ENCODE data around the gene FRYL.

Gene FRYL

GRCh38 chr4:48681856-48682255 is 98.2 kb downstream of the FRYL start:
- no peak for TF ChIP-seq POLR2AphosphoS5 (IDR thresholded peaks at IDR 0.05; ENCODE audit: low read depth, low read length)
- TF ChIP-seq TAF1 (IDR thresholded peaks at IDR 0.05; ENCODE audit: borderline replicate concordance, insufficient read depth, low read length) = no peak
- TF ChIP-seq REST (IDR thresholded peaks at IDR 0.05; ENCODE audit: insufficient read depth in 1 of 2, low read depth in 2 of 2, low read length in 2 of 2) = no peak
- no peak for TF ChIP-seq FOXP2 (optimal IDR thresholded peaks at IDR 0.05; ENCODE audit: borderline replicate concordance, extremely low read depth, extremely low read length, insufficient read depth)
- no peak for TF ChIP-seq SIN3A (IDR thresholded peaks at IDR 0.05; ENCODE audit: borderline replicate concordance, insufficient read depth, low read length)

GRCh38 chr4:48680848-48681568 is 99.1 kb downstream of the FRYL start:
- TF ChIP-seq REST (IDR thresholded peaks at IDR 0.05; ENCODE audit: insufficient read depth in 1 of 2, low read depth in 2 of 2, low read length in 2 of 2) = no peak
- TF ChIP-seq FOXP2 (optimal IDR thresholded peaks at IDR 0.05; ENCODE audit: borderline replicate concordance, extremely low read depth, extremely low read length, insufficient read depth) = no peak
- no peak for TF ChIP-seq TAF1 (IDR thresholded peaks at IDR 0.05; ENCODE audit: borderline replicate concordance, insufficient read depth, low read length)
- no peak for TF ChIP-seq POLR2AphosphoS5 (IDR thresholded peaks at IDR 0.05; ENCODE audit: low read depth, low read length)
- no peak for TF ChIP-seq SIN3A (IDR thresholded peaks at IDR 0.05; ENCODE audit: borderline replicate concordance, insufficient read depth, low read length)

GRCh38 chr4:48673537-48673936 is 106.5 kb downstream of the FRYL start:
- TF ChIP-seq TAF1 (IDR thresholded peaks at IDR 0.05; ENCODE audit: borderline replicate concordance, insufficient read depth, low read length) (no peak), REST (IDR thresholded peaks at IDR 0.05; ENCODE audit: insufficient read depth in 1 of 2, low read depth in 2 of 2, low read length in 2 of 2) (no peak), SIN3A (IDR thresholded peaks at IDR 0.05; ENCODE audit: borderline replicate concordance, insufficient read depth, low read length) (no peak), POLR2AphosphoS5 (IDR thresholded peaks at IDR 0.05; ENCODE audit: low read depth, low read length) (no peak), FOXP2 (optimal IDR thresholded peaks at IDR 0.05; ENCODE audit: borderline replicate concordance, extremely low read depth, extremely low read length, insufficient read depth) (no peak)

GRCh38 chr4:48670587-48670986 is 109.5 kb downstream of the FRYL start:
- TF ChIP-seq POLR2AphosphoS5 (IDR thresholded peaks at IDR 0.05; ENCODE audit: low read depth, low read length) = no peak
- TF ChIP-seq SIN3A (IDR thresholded peaks at IDR 0.05; ENCODE audit: borderline replicate concordance, insufficient read depth, low read length) = no peak

- TF ChIP-seq TAF1 (IDR thresholded peaks at IDR 0.05; ENCODE audit: borderline replicate concordance, insufficient read depth, low read length) (no peak), POLR2AphosphoS5 (IDR thresholded peaks at IDR 0.05; ENCODE audit: low read depth, low read length) (no peak), SIN3A (IDR thresholded peaks at IDR 0.05; ENCODE audit: borderline replicate concordance, insufficient read depth, low read length) (no peak), REST (IDR thresholded peaks at IDR 0.05; ENCODE audit: insufficient read depth in 1 of 2, low read depth in 2 of 2, low read length in 2 of 2) (no peak), FOXP2 (optimal IDR thresholded peaks at IDR 0.05; ENCODE audit: borderline replicate concordance, extremely low read depth, extremely low read length, insufficient read depth) (no peak)
Observed at GRCh38 chr4:48669086-48669485, 111.0 kb downstream of the FRYL start.
